Measurements from ENCODE around the gene CAMK2N1. TPM values are rescaled to one million over a fixed set of nuclear protein-coding genes. Genes with fewer than 3 reads are reported as not detected.

The CAMK2N1 gene
- total RNA-seq, 1 experiment from 2014 or later: 51.2 TPM

DNA sequence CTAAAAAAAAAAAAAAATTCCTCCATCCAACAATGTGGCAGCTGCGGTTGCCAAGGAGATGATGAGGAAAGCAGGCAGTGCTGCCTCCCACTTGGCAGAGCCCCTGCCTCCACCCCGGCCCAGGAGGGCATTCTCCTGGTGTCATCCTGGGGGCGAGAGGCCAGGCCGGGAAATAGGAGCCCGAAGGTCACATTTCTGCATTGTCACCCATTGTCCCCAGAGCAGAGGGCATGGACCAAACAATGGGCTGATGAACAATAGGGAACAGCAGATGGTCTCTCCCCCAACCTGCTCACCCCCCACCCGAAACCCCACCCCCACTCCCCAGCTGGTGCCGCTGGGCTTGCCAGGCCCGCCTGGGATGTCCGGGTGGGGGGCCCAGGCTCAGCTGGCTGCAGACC lies 37.3 kb downstream of the CAMK2N1 start:
- BruUV-seq (replicated peaks): no TSS peak
- no peaks in the 10 kb centered on the region for H3K9me3 ChIP-seq (ENCODE audit: low read length)
- H3K4me2 ChIP-seq (ENCODE audit: low read length): no peak overlapping the region
- peaks cover 6% of the 10 kb centered on the region for H3K4me1 ChIP-seq (ENCODE audit: insufficient read depth, low read length)
- no peaks in the 10 kb centered on the region for H3K9me2 ChIP-seq (replicated peaks; ENCODE audit: low read length)
- no peak overlapping the region for H2AFZ ChIP-seq (ENCODE audit: low read length)
- H4K20me1 ChIP-seq (ENCODE audit: low read length): no peaks in the 10 kb centered on the region
- no peaks in the 10 kb centered on the region for H3F3A ChIP-seq (ENCODE audit: low read length, unreplicated experiment)
- no peak for DNase-seq
- ChIA-PET POLR2A (ENCODE audit: unreplicated experiment) (no interaction called here), CTCF (no interaction called here)
- no peaks in the 10 kb centered on the region for H3K79me2 ChIP-seq (ENCODE audit: low read length)
- no peak for TF ChIP-seq EZH2 (IDR thresholded peaks at IDR 0.05; ENCODE audit: low read length, unreplicated experiment)
- no peak for TF ChIP-seq EZH2phosphoT487 (IDR thresholded peaks at IDR 0.05; ENCODE audit: borderline replicate concordance, low read length)
- no peak for TF ChIP-seq CTCF (conservative IDR thresholded peaks at IDR 0.05; ENCODE audit: low read depth, low read length)
- intact Hi-C loops (cut with micrococcal nuclease): no loop called here
- no peak overlapping the region for H3K27ac ChIP-seq (ENCODE audit: low read length)
- no peaks in the 10 kb centered on the region for H3K27me3 ChIP-seq (ENCODE audit: low read length)
- no peak for ATAC-seq
- H3K9ac ChIP-seq (ENCODE audit: low read length): no peak overlapping the region
- H3K4me3 ChIP-seq (ENCODE audit: low read length): no peak overlapping the region
- H3K36me3 ChIP-seq (ENCODE audit: low read depth, low read length): no peaks in the 10 kb centered on the region

- ChIA-PET POLR2A (ENCODE audit: unreplicated experiment) (no interaction called here), CTCF (no interaction called here)
- no peak for TF ChIP-seq EZH2phosphoT487 (IDR thresholded peaks at IDR 0.05; ENCODE audit: borderline replicate concordance, low read length)
- no peak for TF ChIP-seq EZH2 (IDR thresholded peaks at IDR 0.05; ENCODE audit: low read length, unreplicated experiment)
- no peak for TF ChIP-seq CTCF (conservative IDR thresholded peaks at IDR 0.05; ENCODE audit: low read depth, low read length)
- no peaks in the 10 kb centered on the region for H3K36me3 ChIP-seq (ENCODE audit: low read depth, low read length)
- no peaks in the 10 kb centered on the region for H3K9me3 ChIP-seq (ENCODE audit: low read length)
- H3K9ac ChIP-seq (ENCODE audit: low read length): no peak overlapping the region
- no TSS peak for BruUV-seq (replicated peaks)
- no peak overlapping the region for H3K4me3 ChIP-seq (ENCODE audit: low read length)
- H3K4me2 ChIP-seq (ENCODE audit: low read length): no peak overlapping the region
- no peaks in the 10 kb centered on the region for H3F3A ChIP-seq (ENCODE audit: low read length, unreplicated experiment)
- no peaks in the 10 kb centered on the region for H4K20me1 ChIP-seq (ENCODE audit: low read length)
- no peak overlapping the region for H2AFZ ChIP-seq (ENCODE audit: low read length)
- H3K4me1 ChIP-seq (ENCODE audit: insufficient read depth, low read length): peaks cover 6% of the 10 kb centered on the region
- no peak overlapping the region for H3K27ac ChIP-seq (ENCODE audit: low read length)
- intact Hi-C loops (cut with micrococcal nuclease): no loop called here
- no peaks in the 10 kb centered on the region for H3K9me2 ChIP-seq (replicated peaks; ENCODE audit: low read length)
- no peaks in the 10 kb centered on the region for H3K79me2 ChIP-seq (ENCODE audit: low read length)
- ATAC-seq (no peak), DNase-seq (no peak)
- no peaks in the 10 kb centered on the region for H3K27me3 ChIP-seq (ENCODE audit: low read length)
Measured at GRCh38 chr1:20447794-20448193, 38.2 kb downstream of the CAMK2N1 start.

DNA sequence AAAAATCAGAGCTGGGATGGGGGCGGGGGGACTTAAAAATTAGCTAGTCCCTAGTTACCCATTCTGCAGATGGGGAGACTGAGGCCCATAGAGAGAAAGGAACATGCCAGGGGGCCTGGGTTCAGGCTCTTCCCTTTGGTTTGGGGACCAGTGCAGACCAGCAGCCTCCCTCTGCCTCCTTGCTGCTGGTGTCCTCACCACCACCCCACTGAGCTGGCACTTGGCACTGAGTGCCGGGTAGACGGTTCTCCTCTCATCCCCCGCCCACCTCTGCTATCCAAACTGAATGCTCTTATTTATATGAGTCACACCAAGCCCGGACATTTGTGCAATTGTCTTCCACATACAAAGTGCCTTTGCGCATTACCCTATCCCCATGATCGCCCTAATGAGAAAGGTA lies 39.2 kb downstream of the CAMK2N1 start:
- no peak overlapping the region for H3K9ac ChIP-seq (ENCODE audit: low read length)
- H3K27me3 ChIP-seq (ENCODE audit: low read length): no peaks in the 10 kb centered on the region
- DNase-seq (peak; percentile 58), ATAC-seq (peak; percentile 59; the same call in 1 of the 2 replicates)
- ChIA-PET POLR2A (ENCODE audit: unreplicated experiment) (no interaction called here), CTCF (interaction anchor here (0.9 kb wide), 1 partner anchor 20 kb away, joined by 3 read pairs; no protein-coding TSS in a partner anchor)
- no peaks in the 10 kb centered on the region for H3K9me3 ChIP-seq (ENCODE audit: low read length)
- H3K36me3 ChIP-seq (ENCODE audit: low read depth, low read length): no peaks in the 10 kb centered on the region
- intact Hi-C loops (cut with micrococcal nuclease): no loop called here
- BruUV-seq (replicated peaks): no TSS peak
- no peak overlapping the region for H3K4me2 ChIP-seq (ENCODE audit: low read length)
- H3K9me2 ChIP-seq (replicated peaks; ENCODE audit: low read length): no peaks in the 10 kb centered on the region
- no peak overlapping the region for H3K27ac ChIP-seq (ENCODE audit: low read length)
- TF ChIP-seq EZH2phosphoT487 (IDR thresholded peaks at IDR 0.05; ENCODE audit: borderline replicate concordance, low read length): no peak
- TF ChIP-seq EZH2 (IDR thresholded peaks at IDR 0.05; ENCODE audit: low read length, unreplicated experiment): no peak
- TF ChIP-seq CTCF (conservative IDR thresholded peaks at IDR 0.05; ENCODE audit: low read depth, low read length): no peak
- no peaks in the 10 kb centered on the region for H3F3A ChIP-seq (ENCODE audit: low read length, unreplicated experiment)
- H3K79me2 ChIP-seq (ENCODE audit: low read length): no peaks in the 10 kb centered on the region
- H4K20me1 ChIP-seq (ENCODE audit: low read length): no peaks in the 10 kb centered on the region
- no peak overlapping the region for H3K4me3 ChIP-seq (ENCODE audit: low read length)
- no peak overlapping the region for H2AFZ ChIP-seq (ENCODE audit: low read length)
- H3K4me1 ChIP-seq (ENCODE audit: insufficient read depth, low read length): peaks cover 6% of the 10 kb centered on the region
